H1 (cell line): ENCODE data around the gene COA1. TPM values are rescaled to one million over a fixed set of nuclear protein-coding genes. Genes with fewer than 3 reads are reported as not detected.
A peak's percentile ranks its signal among the peaks of the same experiment; 100 is the strongest.

Experiments
- CTCF ChIA-PET: fragments of 300-600 bp; sonication (Branson Sonifier 250); formaldehyde crosslinking; loops from one replicate; lab custom pipeline; 2021; ENCODE audit not compliant: partially characterized antibody; lab: Charles Lee
- POLR2A ChIA-PET: fragments of 300-600 bp; sonication (Branson Sonifier 250); formaldehyde crosslinking; loops from one replicate; lab custom pipeline; 2021; ENCODE audit warnings: inconsistent platforms; ENCODE audit not compliant: partially characterized antibody; lab: Charles Lee
- DNase-seq, 2 experiments: peaks; one replicate each; pipeline versions ENCODE4 v3.0.0 to v3.0.0-alpha.2; 2010 to 2022; ENCODE audit warnings: low spot score in 2 of 2, low read depth in 1 of 2, mixed read lengths in 1 of 2
- FAIRE-seq: peaks from 2 replicates; lab custom pipeline; 2011; peaks lifted over from hg19 to GRCh38; lab: Jason Lieb, UNC
- H2AFZ ChIP-seq: 2 replicates; pipeline ENCODE4 v1.8.1; 2012; ENCODE audit warnings: low read length, inconsistent platforms
- H2AK5ac ChIP-seq: 2 replicates; pipeline ENCODE4 v1.6.1; 2013; ENCODE audit warnings: low read depth, low read length
- H2BK120ac ChIP-seq: replicated peaks from 2 replicates; pipeline ENCODE3; 2013; ENCODE audit warnings: low read depth, low read length, inconsistent platforms
- H2BK12ac ChIP-seq: 2 replicates; pipeline ENCODE4 v1.6.1; 2013; ENCODE audit warnings: low read depth, low read length
- H2BK15ac ChIP-seq: 2 replicates; pipeline ENCODE4 v1.6.1; 2013; ENCODE audit warnings: low read length
- H2BK20ac ChIP-seq: 2 replicates; pipeline ENCODE4 v1.6.1; 2013; ENCODE audit warnings: low read length
- H2BK5ac ChIP-seq: 2 replicates; pipeline ENCODE4 v1.6.1; 2013; ENCODE audit warnings: low read depth, low read length
- H3K14ac ChIP-seq: 2 replicates; pipeline ENCODE4 v1.6.1; 2013; ENCODE audit warnings: inconsistent platforms; ENCODE audit not compliant: insufficient read length
- H3K18ac ChIP-seq: 2 replicates; pipeline ENCODE4 v1.6.1; 2013; ENCODE audit warnings: low read length; ENCODE audit errors: extremely low read depth
- H3K23ac ChIP-seq: 2 replicates; pipeline ENCODE4 v1.6.1; 2013; ENCODE audit warnings: inconsistent platforms; ENCODE audit not compliant: insufficient read length
- H3K23me2 ChIP-seq: 2 replicates; pipeline ENCODE4 v1.6.1; 2013; ENCODE audit warnings: low read depth, low read length
- H3K27ac ChIP-seq: 2 replicates; pipeline ENCODE4 v1.6.1; 2011; ENCODE audit warnings: low read depth, low read length, inconsistent platforms
- H3K27me3 ChIP-seq, 4 experiments: replicated peaks in 1 of 4; 1 replicate in 1 of 4; 2 replicates in 3 of 4; pipeline versions ENCODE4 v1.6.1 to v1.8.1; 2011 to 2013; ENCODE audit warnings: low read length in 3 of 4, mild to moderate bottlenecking in 3 of 4, inconsistent platforms in 2 of 4, mixed read lengths in 2 of 4, moderate library complexity in 1 of 4; ENCODE audit not compliant: control insufficient read depth in 3 of 4, insufficient read depth in 3 of 4; ENCODE audit errors: extremely low read depth in 1 of 4
- H3K36me3 ChIP-seq, 4 experiments: 2 replicates each; pipeline versions ENCODE4 v1.6.1 to v1.8.1; 2011 to 2013; ENCODE audit warnings: mild to moderate bottlenecking in 4 of 4, low read length in 3 of 4, moderate library complexity in 2 of 4, control low read depth in 1 of 4, inconsistent platforms in 1 of 4; ENCODE audit not compliant: insufficient read depth in 4 of 4, control insufficient read depth in 2 of 4
- H3K4ac ChIP-seq: replicated peaks from 2 replicates; pipeline ENCODE3; 2013; ENCODE audit warnings: low read length, low read depth, mixed read lengths, inconsistent platforms; ENCODE audit not compliant: insufficient read length
- H3K4me1 ChIP-seq, 4 experiments: replicated peaks in 1 of 4; 1 replicate in 1 of 4; 2 replicates in 3 of 4; pipeline versions ENCODE4 v1.6.1 to v1.8.1; 2011 to 2013; ENCODE audit warnings: low read length in 3 of 4, inconsistent platforms in 2 of 4, mixed read lengths in 1 of 4; ENCODE audit not compliant: insufficient read depth in 4 of 4, control insufficient read depth in 3 of 4
- H3K4me2 ChIP-seq, 2 experiments: 2 replicates each; pipeline versions ENCODE4 v1.6.1 to v1.8.1; 2011 to 2013; ENCODE audit warnings: low read depth in 2 of 2, low read length in 2 of 2, control low read depth in 1 of 2, inconsistent platforms in 1 of 2, mild to moderate bottlenecking in 1 of 2; ENCODE audit not compliant: insufficient read depth in 1 of 2
- H3K4me3 ChIP-seq, 4 experiments: fragments of 200-600, 300-600 bp in 1 of 4; sonication (generic), shearing (Covaris generic), sonication (Bioruptor Twin) in 1 of 4; 2 replicates each; pipeline versions ENCODE4 v1.5.1 to v1.8.1; 2011 to 2016; ENCODE audit warnings: low read length in 4 of 4, low read depth in 3 of 4, control low read depth in 2 of 4, inconsistent platforms in 2 of 4, mild to moderate bottlenecking in 2 of 4, mixed read lengths in 1 of 4, moderate library complexity in 1 of 4; ENCODE audit not compliant: insufficient read depth in 2 of 4; ENCODE audit errors: extremely low read depth in 1 of 4
- H3K56ac ChIP-seq: replicated peaks from 2 replicates; pipeline ENCODE3; 2013; ENCODE audit warnings: low read depth, mild to moderate bottlenecking, mixed read lengths, low read length, inconsistent platforms; ENCODE audit not compliant: insufficient read length
- H3K79me1 ChIP-seq: 2 replicates; pipeline ENCODE4 v1.6.1; 2013; ENCODE audit warnings: low read depth, low read length, control low read depth
- H3K79me2 ChIP-seq, 2 experiments: 2 replicates each; pipeline versions ENCODE4 v1.6.1 to v1.8.1; 2012 to 2013; ENCODE audit warnings: low read length in 2 of 2, mild to moderate bottlenecking in 2 of 2, inconsistent platforms in 1 of 2; ENCODE audit not compliant: insufficient read depth in 2 of 2, control insufficient read depth in 1 of 2
- H3K9ac ChIP-seq, 4 experiments: replicated peaks in 1 of 4; 1 replicate in 1 of 4; 2 replicates in 3 of 4; pipeline versions ENCODE4 v1.6.1 to v1.8.1; 2011 to 2013; ENCODE audit warnings: low read depth in 3 of 4, low read length in 3 of 4, control low read depth in 2 of 4, mild to moderate bottlenecking in 2 of 4, moderate library complexity in 2 of 4, inconsistent platforms in 1 of 4; ENCODE audit errors: extremely low read depth in 1 of 4
- H3K9me3 ChIP-seq, 2 experiments: 2 replicates each; pipeline versions ENCODE4 v1.6.1 to v1.8.1; 2012 to 2013; ENCODE audit warnings: mild to moderate bottlenecking in 2 of 2, moderate library complexity in 2 of 2, control low read depth in 1 of 2, inconsistent platforms in 1 of 2, low read depth in 1 of 2, low read length in 1 of 2, mixed read lengths in 1 of 2; ENCODE audit not compliant: insufficient read depth in 2 of 2
- H4K20me1 ChIP-seq, 2 experiments: replicated peaks in 1 of 2; 2 replicates each; pipeline versions ENCODE3 to v1.8.1; 2011 to 2013; ENCODE audit warnings: inconsistent platforms in 2 of 2, low read length in 2 of 2, mild to moderate bottlenecking in 1 of 2; ENCODE audit not compliant: insufficient read depth in 2 of 2, control insufficient read depth in 1 of 2
- H4K5ac ChIP-seq: 2 replicates; pipeline ENCODE4 v1.6.1; 2013; ENCODE audit warnings: low read length, low read depth, mixed read lengths, inconsistent platforms; ENCODE audit not compliant: insufficient read length
- H4K8ac ChIP-seq: 2 replicates; pipeline ENCODE4 v1.8.0; 2013; ENCODE audit warnings: mild to moderate bottlenecking, moderate library complexity, low read length, inconsistent platforms; ENCODE audit not compliant: insufficient read depth; ENCODE audit errors: extremely low read depth
- H4K91ac ChIP-seq: replicated peaks from 2 replicates; pipeline ENCODE3; 2013; ENCODE audit warnings: low read length, mixed read lengths, inconsistent platforms; ENCODE audit not compliant: insufficient read length
- CEBPB ChIP-seq: IDR thresholded peaks from 2 replicates; pipeline ENCODE4 v1.6.1; 2012; ENCODE audit warnings: low read depth, low read length
- PHF8 ChIP-seq: fragments of 200-600 bp; sonication (generic); conservative IDR thresholded peaks from 2 replicates; pipeline ENCODE4 v1.7.1; 2012; ENCODE audit warnings: low read depth, mild to moderate bottlenecking, inconsistent platforms, low read length, moderate library complexity
- POLR2A ChIP-seq, 2 experiments: IDR thresholded peaks; 1 replicate in 1 of 2; 2 replicates in 1 of 2; pipeline ENCODE4 v1.6.1; 2011; ENCODE audit warnings: low read depth in 2 of 2, low read length in 2 of 2, mild to moderate bottlenecking in 2 of 2; ENCODE audit errors: control extremely low read depth in 1 of 2
- POLR2AphosphoS5 ChIP-seq: IDR thresholded peaks from 2 replicates; pipeline ENCODE4 v1.6.1; 2011; ENCODE audit warnings: low read depth, low read length
- POU5F1 ChIP-seq: IDR thresholded peaks from 2 replicates; pipeline ENCODE4 v1.6.1; 2011; ENCODE audit warnings: low read depth, mild to moderate bottlenecking, low read length, moderate library complexity
- RAD21 ChIP-seq, 2 experiments: IDR thresholded peaks in 1 of 2; conservative IDR thresholded peaks in 1 of 2; 2 replicates each; pipeline ENCODE4 v1.6.1; 2011; ENCODE audit warnings: low read depth in 2 of 2, low read length in 2 of 2, improper control_type of control experiment in 1 of 2, inconsistent platforms in 1 of 2, mild to moderate bottlenecking in 1 of 2, moderate library complexity in 1 of 2
- SIX5 ChIP-seq: IDR thresholded peaks from 2 replicates; pipeline ENCODE4 v1.6.1; 2011; ENCODE audit warnings: mild to moderate bottlenecking, low read depth, low read length
- YY1 ChIP-seq: IDR thresholded peaks from 2 replicates; pipeline ENCODE4 v1.6.1; 2011; ENCODE audit warnings: low read depth, mild to moderate bottlenecking, low read length
- WGBS, 2 experiments: shearing (Covaris generic) in 1 of 2; methylation state at CpG; one replicate each; pipeline versions ENCODE4 v1.1.6 to v1.1.7; 2013 to 2015; ENCODE audit warnings: low lambda C conversion rate in 2 of 2, mixed read lengths in 2 of 2, inconsistent platforms in 1 of 2, low coverage in 1 of 2, missing lambda C conversion rate in 1 of 2; ENCODE audit not compliant: insufficient replicate concordance in 2 of 2, insufficient coverage in 1 of 2, insufficient read length in 1 of 2; ENCODE audit errors: extremely low coverage in 1 of 2, missing lambda C conversion rate in 1 of 2; 5-methylcytosine and 5-hydroxymethylcytosine counted together
- polyA plus RNA-seq, 7 experiments: library from polyadenylated mRNA; depleted of rRNA in 3 of 7; stranded (reverse) in 5 of 7; unstranded in 2 of 7; fragments of >200 nt in 5 of 7; fragments of 200-250 nt in 2 of 7; gene quantifications; 1 replicate in 5 of 7; 2 replicates in 1 of 7; 4 replicates in 1 of 7; pipeline versions ENCODE4 v1.2.1 to v1.2.3, GENCODE V29; 2011 to 2013; ENCODE audit warnings: missing spikeins in 2 of 7, mixed read lengths in 2 of 7
- total RNA-seq: library from RNA; stranded (reverse); fragmentation: NEBNext Ultra II Directional; extraction: Animal tissue kit (Norgen Biotek cat#: 25700); gene quantifications from 2 replicates; pipeline ENCODE4 v1.2.1, GENCODE V29; 2021

The COA1 gene
- total and polyA plus RNA-seq, 2 of the 8 experiments (the other 6 are each of a cell fraction or from before 2014, with no cell fraction given) = 98.6 to 143 TPM

- Histone ChIP-seq H3K36me3 (peaks cover 0 to 37% (median 10%) of the 10 kb centered on the region in 4 experiments; a peak in 6 of 8 replicates), H2BK20ac (no peak overlapping the region), H4K8ac (no peak overlapping the region), H3K18ac (peak overlapping the region; percentile 73; the same call in 1 of the 2 replicates), H3K9ac (peak overlapping the region in 2 of 4 experiments; percentile 19 to 20; a peak in 3 of 7 replicates), H2AK5ac (peak overlapping the region; percentile 92), H3K4me2 (peak overlapping the region in 1 of 2 experiments; percentile 31; a peak in 1 of 4 replicates), H2BK12ac (peak overlapping the region; percentile 97), H3K23ac (no peak overlapping the region), H2BK5ac (peak overlapping the region; percentile 97), H4K91ac (peak overlapping the region; percentile 81), H2BK120ac (no peak overlapping the region), H3K23me2 (no peaks in the 10 kb centered on the region; the same call in 1 of the 2 replicates), H2BK15ac (no peak overlapping the region), H3K4me3 (no peak overlapping the region), H3K79me2 (peaks cover 0 to 24% of the 10 kb centered on the region in 2 experiments; a peak in 2 of 4 replicates), H4K5ac (no peak overlapping the region), H3K27me3 (no peaks in the 10 kb centered on the region), H3K27ac (peak overlapping the region; percentile 71), H3K4ac (no peak overlapping the region), H4K20me1 (peaks cover 0 to 3% of the 10 kb centered on the region in 2 experiments), H3K9me3 (no peaks in the 10 kb centered on the region), H3K56ac (no peak overlapping the region), H3K14ac (no peak overlapping the region), H2AFZ (no peak overlapping the region), H3K4me1 (peaks cover 13 to 23% (median 17%) of the 10 kb centered on the region in 4 experiments), H3K79me1 (peaks cover 8% of the 10 kb centered on the region)
- ChIA-PET CTCF (interaction anchor here (0.9 to 3.1 kb wide), 3 partner anchors 52 to 65 kb away, joined by 3 to 12 read pairs (median 4); partner anchors contain the start of gene STK17A), POLR2A (interaction anchor here (0.6 to 1.8 kb wide), 5 partner anchors 12 to 195 kb away, joined by 3 to 6 read pairs (median 3); partner anchors contain the start of genes COA1 and STK17A)
- DNase-seq (no peak), FAIRE-seq (no peak)
- 72% methylated on average over 10 of the region's 10 CpGs; no CpG with 5 or more reads in 1 of the 2 experiments for WGBS, 2 experiments
- TF ChIP-seq PHF8 (no peak), RAD21 (IDR thresholded peaks at IDR 0.05 in 1 of 2, conservative IDR thresholded peaks at IDR 0.05 in 1 of 2; ENCODE audit: low read depth in 2 of 2, low read length in 2 of 2) (no peak), POLR2A (IDR thresholded peaks at IDR 0.05; ENCODE audit: control extremely low read depth in 1 of 2, low read depth in 2 of 2, low read length in 2 of 2) (no peak), POLR2AphosphoS5 (no peak), YY1 (no peak), SIX5 (no peak), CEBPB (no peak), POU5F1 (no peak)
Observed at GRCh38 chr7:43647673-43648472, 81.5 kb downstream of the COA1 start.
